T47D (cell line): ENCODE data around the gene PTPRO.

Source experiments
- DNase-seq, 2 experiments: peaks; one replicate each; pipeline versions ENCODE4 v3.0.0 to v3.0.0-alpha.2; 2011 to 2012; ENCODE audit warnings: low read depth in 1 of 2, low spot score in 1 of 2
- JUND ChIP-seq: IDR thresholded peaks from 2 replicates; pipeline ENCODE4 v1.6.1; 2012; ENCODE audit warnings: low read depth
- in situ Hi-C: cut with HindIII; loops from 2 replicates; pipeline ENCODE4 v1.10.0; 2016; ENCODE audit warnings: low sequenced_read_pairs, low pct_unique_long_range_greater_than_20kb

PTPRO gene

DNA sequence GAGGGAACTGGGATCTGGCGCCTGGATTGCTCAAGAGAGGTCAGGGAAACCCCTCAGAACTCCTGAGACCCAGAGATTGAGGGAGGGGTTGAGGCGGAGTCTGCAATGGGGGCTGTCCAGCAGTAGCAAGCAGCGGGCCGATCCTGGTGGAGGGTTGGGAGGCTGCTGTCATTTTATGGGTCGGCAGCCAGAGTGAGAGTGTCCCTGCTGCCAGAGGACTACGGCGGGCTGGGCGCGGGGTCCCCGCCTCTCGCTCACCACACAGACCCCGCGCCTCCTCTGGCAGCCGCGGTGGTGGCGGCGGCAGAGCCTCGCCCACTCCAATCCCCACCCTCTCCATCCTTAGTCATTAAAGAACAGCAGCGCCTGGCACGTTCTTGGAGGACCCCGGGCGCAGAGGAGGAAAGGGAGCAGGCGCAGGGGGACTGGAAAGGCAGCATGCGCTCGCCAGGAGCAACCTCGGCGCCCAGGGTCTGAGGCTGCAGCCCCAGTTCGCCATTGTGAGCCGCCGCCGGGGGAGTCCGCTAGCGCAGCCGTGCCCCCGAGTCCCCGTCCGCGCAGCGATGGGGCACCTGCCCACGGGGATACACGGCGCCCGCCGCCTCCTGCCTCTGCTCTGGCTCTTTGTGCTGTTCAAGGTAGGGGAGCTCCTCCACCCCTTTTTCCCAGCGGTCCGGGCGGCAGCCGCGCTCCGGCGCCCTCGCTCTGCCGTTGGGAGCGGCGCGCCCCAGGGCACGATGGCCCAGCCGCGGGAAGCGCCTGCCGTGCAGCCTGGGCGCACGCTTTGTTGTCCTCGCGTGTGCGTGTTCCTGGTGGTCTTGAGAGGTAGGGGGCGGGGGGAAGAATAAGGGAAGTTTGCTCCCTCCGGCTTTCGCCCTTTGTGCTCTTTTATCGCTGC, at the start of gene PTPRO:
TSS of gene PTPRO (plus strand) at position 345 of the 898 bp plus-strand sequence.
- in situ Hi-C loops: no loop called here
- no peak for TF ChIP-seq JUND
- peak in 1 of 2 experiments; percentile 4 for DNase-seq

GRCh38 chr12:15273896-15274295, 48.4 kb upstream of the PTPRO start:
- DNase-seq: peak in 1 of 2 experiments; percentile 76
- no peak for TF ChIP-seq JUND
- in situ Hi-C loops: no loop called here

- in situ Hi-C loops: no loop called here
- TF ChIP-seq JUND: 0 out of 2 replicates have a peak, but pooled peaks have one; percentile 17
- peak in 1 of 2 experiments; percentile 71 for DNase-seq
Measured at GRCh38 chr12:15274561-15274967, 47.7 kb upstream of the PTPRO start.

DNA sequence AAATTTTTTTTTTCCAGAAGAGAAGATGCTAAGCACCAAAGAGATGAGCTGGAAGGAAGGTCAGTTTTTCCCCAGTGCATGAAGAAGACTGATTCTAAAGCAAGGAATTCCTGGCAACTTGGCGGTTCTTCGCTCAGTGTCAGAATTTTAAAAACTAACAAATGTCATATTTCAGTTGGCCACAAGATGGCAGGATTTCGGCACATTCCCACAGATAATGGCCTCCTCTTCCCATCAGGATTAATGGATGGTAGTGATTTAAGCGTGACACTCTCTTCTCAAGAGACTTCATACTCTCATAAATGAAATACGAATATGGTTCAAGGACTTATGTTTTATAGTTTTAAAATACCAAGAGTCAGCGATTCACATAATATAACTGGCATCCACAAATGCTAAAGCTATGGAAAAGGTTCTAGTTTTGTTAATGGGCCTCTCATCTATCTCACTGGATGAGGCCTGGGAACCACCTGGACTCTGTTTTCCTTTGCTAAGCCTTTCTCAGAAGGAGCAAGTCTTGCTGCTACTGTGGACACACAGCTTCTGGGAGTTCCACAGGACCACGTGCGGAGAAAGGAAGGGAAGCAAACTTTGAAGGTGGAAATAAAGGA, 46.1 kb upstream of the PTPRO start:
- in situ Hi-C loops: no loop called here
- DNase-seq: peak; percentile 27 to 74
- no peak for TF ChIP-seq JUND

- TF ChIP-seq JUND: 0 out of 2 replicates have a peak, but pooled peaks have one; percentile 2
- peak in 1 of 2 experiments; percentile 75 for DNase-seq
- in situ Hi-C loops: no loop called here
Measured at GRCh38 chr12:15278816-15279658, 43.3 kb upstream of the PTPRO start.

DNA sequence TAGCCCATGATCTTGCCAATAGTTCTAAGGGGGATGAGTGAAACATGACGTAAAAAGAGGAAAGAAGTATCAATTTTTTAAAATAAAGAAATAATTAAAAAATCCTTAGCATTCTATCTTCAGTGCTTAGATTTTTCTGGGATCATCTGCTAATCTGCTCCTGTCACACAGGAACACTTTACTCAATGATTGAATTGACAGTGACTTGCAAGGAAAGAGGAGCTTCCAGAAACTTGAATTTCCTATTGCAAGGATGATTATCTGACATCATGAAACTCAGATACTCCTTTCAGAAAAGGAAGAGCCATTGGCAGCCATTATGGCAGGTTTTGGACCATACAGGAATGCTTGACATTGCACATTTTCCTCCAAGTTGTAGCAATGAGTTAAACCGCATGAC, 41.4 kb upstream of the PTPRO start:
- TF ChIP-seq JUND: no peak
- in situ Hi-C loops: no loop called here
- DNase-seq: no peak

DNA sequence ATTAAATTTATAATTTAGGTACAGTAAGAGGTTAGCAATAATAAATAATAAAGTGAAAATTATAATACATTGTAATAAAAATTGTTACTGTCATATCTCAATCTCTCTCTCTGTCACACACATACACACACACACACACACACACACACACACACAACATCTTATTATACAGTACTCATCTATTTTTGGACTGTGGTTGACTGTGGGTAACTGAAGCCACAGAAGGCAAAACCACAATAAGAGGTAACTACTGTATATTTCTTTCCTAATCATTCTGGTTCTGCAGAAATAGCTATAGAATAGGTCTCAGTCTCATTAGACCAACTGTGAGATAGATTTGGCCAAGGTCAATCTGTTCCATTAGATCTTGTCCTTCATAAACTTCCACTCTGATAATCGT, 33.1 kb upstream of the PTPRO start:
- TF ChIP-seq JUND: no peak
- no peak for DNase-seq
- in situ Hi-C loops: no loop called here

DNA sequence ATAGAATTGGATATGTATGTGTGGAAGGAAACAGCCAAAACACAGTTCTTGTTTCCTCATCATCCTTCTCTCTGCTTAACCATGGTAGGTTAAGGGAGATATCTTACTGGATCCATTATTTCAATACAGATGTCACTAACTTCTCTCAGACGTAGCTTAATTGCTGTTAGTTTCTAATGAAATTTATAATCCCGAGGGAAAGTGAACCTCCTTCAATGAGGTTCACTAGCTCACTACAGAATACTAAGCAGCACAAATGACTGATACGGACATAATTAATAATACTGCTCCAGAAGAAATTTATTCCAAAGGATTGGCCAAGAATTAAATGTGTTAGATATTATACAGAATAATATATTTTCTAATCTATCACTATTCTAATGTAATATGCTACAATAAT, 28.6 kb upstream of the PTPRO start:
- no peak for TF ChIP-seq JUND
- in situ Hi-C loops: no loop called here
- DNase-seq: no peak

- no peak for TF ChIP-seq JUND
- in situ Hi-C loops: no loop called here
- no peak for DNase-seq
Measured at GRCh38 chr12:15299947-15300346, 22.4 kb upstream of the PTPRO start.

GRCh38 chr12:15304296-15304695, 18.0 kb upstream of the PTPRO start:
- no peak for TF ChIP-seq JUND
- no peak for DNase-seq
- in situ Hi-C loops: no loop called here

- in situ Hi-C loops: no loop called here
Measured at GRCh38 chr12:15306605-15307004, 15.7 kb upstream of the PTPRO start.

DNA sequence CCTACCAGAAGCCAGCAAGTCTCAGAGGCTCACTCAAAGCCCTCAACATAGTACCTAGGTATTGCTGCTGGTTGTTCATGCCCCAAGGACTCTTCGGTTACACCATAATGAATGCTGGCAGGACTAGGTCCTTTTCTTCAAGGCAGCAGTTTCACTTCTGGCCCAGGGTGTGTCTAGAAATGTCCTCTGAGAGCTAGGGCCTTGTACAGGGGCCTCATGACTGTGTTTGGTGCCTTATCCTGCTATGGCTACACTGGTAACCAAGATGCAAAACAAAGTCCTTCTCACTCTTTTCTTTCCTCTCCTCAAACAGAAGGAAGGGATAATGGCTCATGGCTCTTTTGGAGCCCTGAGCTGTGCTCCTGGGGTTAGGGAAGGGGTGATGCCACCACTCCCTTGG, 15.2 kb upstream of the PTPRO start:
- DNase-seq: no peak
- no peak for TF ChIP-seq JUND
- in situ Hi-C loops: no loop called here

More at GRCh38 chr12:15306605-15307004, 15.7 kb upstream of the PTPRO start:
- no peak for DNase-seq
- no peak for TF ChIP-seq JUND
